Measurements from ENCODE around the gene TYSND1. TPM values are rescaled to one million over a fixed set of nuclear protein-coding genes. Genes with fewer than 3 reads are reported as not detected.
"Not testable (repeated sequence)": the region's sequence is repeated elsewhere in the genome, so short reads cannot be mapped to it uniquely, and the experiment has no call there.

The TYSND1 gene
- total and polyA plus RNA-seq, 5 donors, result 3.9 to 6.4 (median 4.7) TPM

GRCh38 chr10:70106958-70107791 lies 39.3 kb downstream of the TYSND1 start:
- intact Hi-C loops (cut with DNase I), result no loop called here
- H3K27me3 ChIP-seq (ENCODE audit: control insufficient read depth, insufficient read depth), result no peaks in the 10 kb centered on the region
- H3K4me3 ChIP-seq (ENCODE audit: low read length), result no peak overlapping the region
- WGBS, result 70% methylated on average over 22 of the region's 22 CpGs
- DNase-seq, result no peak
- no peaks in the 10 kb centered on the region for H3K4me1 ChIP-seq (ENCODE audit: control insufficient read depth, insufficient read depth, low read length)
- no peaks in the 10 kb centered on the region for H3K9me3 ChIP-seq (ENCODE audit: control insufficient read depth, low read length)
- H3K27ac ChIP-seq (ENCODE audit: low read length), result no peak overlapping the region
- no peak for ATAC-seq

GRCh38 chr10:70101668-70102067 lies 44.8 kb downstream of the TYSND1 start:
- intact Hi-C loops (cut with DNase I), result no loop called here
- ATAC-seq (no peak), DNase-seq (no peak)
- H3K27ac ChIP-seq (ENCODE audit: low read length), result no peak overlapping the region
- no peak overlapping the region for H3K4me3 ChIP-seq (ENCODE audit: low read length)
- no peaks in the 10 kb centered on the region for H3K4me1 ChIP-seq (ENCODE audit: control insufficient read depth, insufficient read depth, low read length)
- WGBS, result 65% methylated on average over 3 of the region's 3 CpGs
- H3K9me3 ChIP-seq (ENCODE audit: control insufficient read depth, low read length), result no peaks in the 10 kb centered on the region
- no peaks in the 10 kb centered on the region for H3K27me3 ChIP-seq (ENCODE audit: control insufficient read depth, insufficient read depth)

- WGBS, result 82% methylated on average over 11 of the region's 11 CpGs
- ATAC-seq, result not testable (repeated sequence)
Observed at GRCh38 chr10:70101068-70101562, 45.4 kb downstream of the TYSND1 start.

DNA sequence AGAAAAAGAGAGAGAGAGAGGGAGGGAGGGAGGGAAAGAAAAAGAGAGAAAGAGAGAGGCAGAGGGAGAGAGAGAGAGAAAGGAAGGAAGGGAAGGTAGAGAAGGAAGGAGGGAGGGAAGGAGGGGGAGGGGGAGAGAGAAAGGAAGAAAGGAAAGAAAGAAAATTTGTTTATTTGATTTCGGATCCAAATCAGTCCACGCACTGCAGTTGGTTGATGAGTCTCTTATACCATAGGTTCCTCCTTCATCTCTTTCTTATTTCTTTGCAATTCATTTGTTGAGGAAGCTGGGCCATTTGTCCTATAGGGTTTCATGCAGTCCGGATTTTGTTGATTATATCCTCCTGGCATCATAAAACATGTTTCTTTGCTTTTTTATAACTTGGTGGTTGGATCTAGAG lies 48.2 kb downstream of the TYSND1 start:
- 93% methylated on average over 3 of the region's 3 CpGs for WGBS

More at GRCh38 chr10:70101068-70101562, 45.4 kb downstream of the TYSND1 start:
- H3K27me3 ChIP-seq (ENCODE audit: control insufficient read depth, insufficient read depth); H3K27ac ChIP-seq (ENCODE audit: low read length); intact Hi-C loops (cut with DNase I); DNase-seq; H3K4me3 ChIP-seq (ENCODE audit: low read length); H3K9me3 ChIP-seq (ENCODE audit: control insufficient read depth, low read length); H3K4me1 ChIP-seq (ENCODE audit: control insufficient read depth, insufficient read depth, low read length): not testable (repeated sequence)

DNA sequence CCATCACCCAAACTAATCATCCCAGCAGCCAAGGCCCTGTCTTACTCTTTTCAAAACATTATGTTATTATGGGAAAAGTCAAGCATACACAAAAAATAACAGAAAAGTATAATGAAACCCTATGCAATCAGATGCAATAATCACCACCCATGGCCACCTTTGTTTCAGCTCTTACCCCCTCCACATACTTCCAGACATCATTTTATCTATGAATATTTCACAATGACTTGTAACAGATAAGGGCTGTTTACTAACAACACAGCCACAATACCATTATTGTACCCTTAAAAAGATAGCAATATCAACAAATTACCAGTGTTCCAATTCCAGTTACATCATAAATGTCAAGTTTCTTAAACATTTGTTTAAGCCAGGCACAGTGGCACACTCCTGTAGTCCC lies 49.0 kb downstream of the TYSND1 start:
- ATAC-seq (no peak), DNase-seq (no peak)
- Histone ChIP-seq H3K4me1 (ENCODE audit: control insufficient read depth, insufficient read depth, low read length) (no peaks in the 10 kb centered on the region), H3K9me3 (ENCODE audit: control insufficient read depth, low read length) (no peaks in the 10 kb centered on the region), H3K4me3 (ENCODE audit: low read length) (no peak overlapping the region), H3K27me3 (ENCODE audit: control insufficient read depth, insufficient read depth) (no peaks in the 10 kb centered on the region), H3K27ac (ENCODE audit: low read length) (no peak overlapping the region)
- intact Hi-C loops (cut with DNase I), result no loop called here

More for the DNA sequence above, 48.2 kb downstream of the TYSND1 start:
- H3K4me1 ChIP-seq (ENCODE audit: control insufficient read depth, insufficient read depth, low read length), result no peaks in the 10 kb centered on the region
- no peak overlapping the region for H3K4me3 ChIP-seq (ENCODE audit: low read length)
- no peaks in the 10 kb centered on the region for H3K9me3 ChIP-seq (ENCODE audit: control insufficient read depth, low read length)
- DNase-seq (no peak), ATAC-seq (no peak)
- intact Hi-C loops (cut with DNase I), result no loop called here
- H3K27ac ChIP-seq (ENCODE audit: low read length), result no peak overlapping the region
- H3K27me3 ChIP-seq (ENCODE audit: control insufficient read depth, insufficient read depth), result no peaks in the 10 kb centered on the region

- intact Hi-C loops (cut with DNase I), result no loop called here
- no peak for ATAC-seq
- DNase-seq, result no peak
- H3K4me3 ChIP-seq (ENCODE audit: low read length), result no peak overlapping the region
- H3K27ac ChIP-seq (ENCODE audit: low read length), result no peak overlapping the region
- no peaks in the 10 kb centered on the region for H3K27me3 ChIP-seq (ENCODE audit: control insufficient read depth, insufficient read depth)
- no peaks in the 10 kb centered on the region for H3K4me1 ChIP-seq (ENCODE audit: control insufficient read depth, insufficient read depth, low read length)
- no peaks in the 10 kb centered on the region for H3K9me3 ChIP-seq (ENCODE audit: control insufficient read depth, low read length)
- WGBS, result 96% methylated on average over 5 of the region's 5 CpGs
Observed at GRCh38 chr10:70096705-70097420, 49.6 kb downstream of the TYSND1 start.

- WGBS, result 84% methylated on average over 6 of the region's 6 CpGs
- ATAC-seq, result no peak
- no peak overlapping the region for H3K27ac ChIP-seq (ENCODE audit: low read length)
- no peaks in the 10 kb centered on the region for H3K4me1 ChIP-seq (ENCODE audit: control insufficient read depth, insufficient read depth, low read length)
- no peak overlapping the region for H3K4me3 ChIP-seq (ENCODE audit: low read length)
- no peak for DNase-seq
- intact Hi-C loops (cut with DNase I), result no loop called here
- no peaks in the 10 kb centered on the region for H3K9me3 ChIP-seq (ENCODE audit: control insufficient read depth, low read length)
- no peaks in the 10 kb centered on the region for H3K27me3 ChIP-seq (ENCODE audit: control insufficient read depth, insufficient read depth)
Observed at GRCh38 chr10:70096016-70096704, 50.3 kb downstream of the TYSND1 start.

- ATAC-seq, result no peak
- intact Hi-C loops (cut with DNase I), result no loop called here
- no peak overlapping the region for H3K4me3 ChIP-seq (ENCODE audit: low read length)
Observed at GRCh38 chr10:70094250-70094649, 52.2 kb downstream of the TYSND1 start.

GRCh38 chr10:70093335-70093944 lies 53.1 kb downstream of the TYSND1 start:
- Histone ChIP-seq H3K27ac (ENCODE audit: low read length) (no peak overlapping the region), H3K4me3 (ENCODE audit: low read length) (no peak overlapping the region)
- WGBS, result 89% methylated on average over 9 of the region's 9 CpGs

More at GRCh38 chr10:70094250-70094649, 52.2 kb downstream of the TYSND1 start:
- whole genome bisulfite sequencing, result 96% methylated on average over 2 of the region's 2 CpGs
- no peaks in the 10 kb centered on the region for H3K27me3 ChIP-seq (ENCODE audit: control insufficient read depth, insufficient read depth)
- no peak overlapping the region for H3K27ac ChIP-seq (ENCODE audit: low read length)
- DNase-seq, result no peak
- H3K9me3 ChIP-seq (ENCODE audit: control insufficient read depth, low read length), result no peaks in the 10 kb centered on the region
- no peaks in the 10 kb centered on the region for H3K4me1 ChIP-seq (ENCODE audit: control insufficient read depth, insufficient read depth, low read length)

DNA sequence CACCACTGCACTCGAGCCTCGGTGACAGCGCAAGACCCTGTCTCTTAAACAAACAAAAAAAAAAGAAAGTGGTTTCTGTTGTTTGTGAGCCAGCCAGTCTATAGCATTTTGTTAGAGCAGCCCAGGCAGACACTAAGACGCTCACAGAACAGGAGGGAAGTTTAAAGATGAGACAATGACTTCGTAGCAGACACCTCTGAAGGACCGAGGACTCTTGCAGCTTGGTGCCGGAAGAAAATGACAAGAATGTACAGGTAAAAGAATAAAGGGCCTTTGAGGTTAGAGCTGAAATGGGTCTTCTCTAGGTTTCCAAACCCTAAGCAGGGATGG lies 54.1 kb downstream of the TYSND1 start:
- Histone ChIP-seq H3K27me3 (ENCODE audit: control insufficient read depth, insufficient read depth) (no peaks in the 10 kb centered on the region), H3K9me3 (ENCODE audit: control insufficient read depth, low read length) (no peaks in the 10 kb centered on the region), H3K4me1 (ENCODE audit: control insufficient read depth, insufficient read depth, low read length) (no peaks in the 10 kb centered on the region), H3K27ac (ENCODE audit: low read length) (no peak overlapping the region), H3K4me3 (ENCODE audit: low read length) (no peak overlapping the region)
- intact Hi-C loops (cut with DNase I), result no loop called here
- ATAC-seq (no peak), DNase-seq (no peak)
- 93% methylated on average over 7 of the region's 7 CpGs for WGBS

More at GRCh38 chr10:70093335-70093944, 53.1 kb downstream of the TYSND1 start:
- H3K4me1 ChIP-seq (ENCODE audit: control insufficient read depth, insufficient read depth, low read length), result no peaks in the 10 kb centered on the region
- DNase-seq (no peak), ATAC-seq (no peak)
- H3K9me3 ChIP-seq (ENCODE audit: control insufficient read depth, low read length), result no peaks in the 10 kb centered on the region
- H3K27me3 ChIP-seq (ENCODE audit: control insufficient read depth, insufficient read depth), result no peaks in the 10 kb centered on the region
- intact Hi-C loops (cut with DNase I), result no loop called here

All from right cardiac atrium (tissue), 5 donors.